Upper lobe of right lung (tissue), 1 donor: Measurements from ENCODE around the gene SDCCAG8. TPM values are rescaled to one million over a fixed set of nuclear protein-coding genes. Genes with fewer than 3 reads are reported as not detected.

Experiments used
- ATAC-seq: fragments of 200-7000 bp; cut with Tn5 transposase; one replicate; pipeline ENCODE4 v1.9.1; 2020; ENCODE audit warnings: mild to moderate bottlenecking, moderate library complexity
- DNase-seq: peaks from one replicate; pipeline ENCODE4 v3.0.0-alpha.2; 2020
- H3K27ac ChIP-seq: fragments of 200-600 bp; one replicate; pipeline ENCODE4 v1.8.0; 2022
- H3K27me3 ChIP-seq: fragments of 200-600 bp; one replicate; pipeline ENCODE4 v1.8.0; 2022; ENCODE audit warnings: mild to moderate bottlenecking
- H3K36me3 ChIP-seq: fragments of 200-600 bp; one replicate; pipeline ENCODE4 v1.8.0; 2022
- H3K4me1 ChIP-seq: fragments of 200-600 bp; one replicate; pipeline ENCODE4 v1.8.0; 2022
- H3K4me3 ChIP-seq: fragments of 200-600 bp; one replicate; pipeline ENCODE4 v1.8.0; 2022; ENCODE audit warnings: mild to moderate bottlenecking
- H3K9me3 ChIP-seq: fragments of 200-600 bp; one replicate; pipeline ENCODE4 v1.8.0; 2022
- CTCF ChIP-seq: fragments of 200-600 bp; IDR thresholded peaks from one replicate; pipeline ENCODE4 v1.8.0; 2022; ENCODE audit warnings: antibody characterized with exemption
- intact Hi-C: fragments of 100-400 bp; cut with DNase I; formaldehyde crosslinking; loops from one replicate; pipeline ENCODE4 v1.11.0; 2022
- total RNA-seq: library from RNA; stranded (reverse); fragmentation: NEBNext Ultra II Directional; extraction: Animal tissue kit (Norgen Biotek cat#: 25700); gene quantifications from one replicate; pipeline ENCODE4 v1.2.1, GENCODE V29; 2021
- donor health status: DM: no; HTN: yes; CAD: no; lungs with severe emphysema.

Gene SDCCAG8
- total RNA-seq, 1 donor from 2014 or later = 71.9 TPM

- no peak for DNase-seq
- Histone ChIP-seq H3K4me1 (no peaks in the 10 kb centered on the region), H3K36me3 (peaks cover 4% of the 10 kb centered on the region), H3K27me3 (no peaks in the 10 kb centered on the region), H3K9me3 (no peaks in the 10 kb centered on the region), H3K4me3 (no peak overlapping the region), H3K27ac (no peak overlapping the region)
- TF ChIP-seq CTCF = no peak
- no peak for ATAC-seq
- intact Hi-C loops = no loop called here
Observed at GRCh38 chr1:243526180-243526579, 270.3 kb downstream of the SDCCAG8 start.

GRCh38 chr1:243528459-243529121 is 272.7 kb downstream of the SDCCAG8 start:
- no peak for ATAC-seq
- H3K27ac ChIP-seq = no peak overlapping the region
- TF ChIP-seq CTCF = no peak

GRCh38 chr1:243529512-243529911 is 273.7 kb downstream of the SDCCAG8 start:
- Histone ChIP-seq H3K27me3 (no peaks in the 10 kb centered on the region), H3K4me3 (no peak overlapping the region), H3K4me1 (no peaks in the 10 kb centered on the region), H3K36me3 (no peaks in the 10 kb centered on the region), H3K27ac (no peak overlapping the region), H3K9me3 (no peaks in the 10 kb centered on the region)
- no peak for ATAC-seq
- DNase-seq = no peak
- TF ChIP-seq CTCF = no peak
- intact Hi-C loops = no loop called here

More at GRCh38 chr1:243528459-243529121, 272.7 kb downstream of the SDCCAG8 start:
- H3K9me3 ChIP-seq = no peaks in the 10 kb centered on the region
- H3K27me3 ChIP-seq = no peaks in the 10 kb centered on the region
- H3K36me3 ChIP-seq = no peaks in the 10 kb centered on the region
- no peaks in the 10 kb centered on the region for H3K4me1 ChIP-seq
- no peak overlapping the region for H3K4me3 ChIP-seq
- intact Hi-C loops = no loop called here
- DNase-seq = no peak

- TF ChIP-seq CTCF = no peak
- no peaks in the 10 kb centered on the region for H3K9me3 ChIP-seq
- no peaks in the 10 kb centered on the region for H3K27me3 ChIP-seq
- intact Hi-C loops = no loop called here
- no peak overlapping the region for H3K27ac ChIP-seq
- no peak overlapping the region for H3K4me3 ChIP-seq
- H3K36me3 ChIP-seq = no peaks in the 10 kb centered on the region
- H3K4me1 ChIP-seq = no peaks in the 10 kb centered on the region
- DNase-seq = no peak
- no peak for ATAC-seq
Observed at GRCh38 chr1:243535014-243535413, 279.2 kb downstream of the SDCCAG8 start.

GRCh38 chr1:243539636-243540035 is 283.8 kb downstream of the SDCCAG8 start:
- Histone ChIP-seq H3K27ac (no peak overlapping the region), H3K36me3 (peaks cover 5% of the 10 kb centered on the region), H3K9me3 (no peaks in the 10 kb centered on the region), H3K4me1 (no peaks in the 10 kb centered on the region), H3K4me3 (no peak overlapping the region), H3K27me3 (no peaks in the 10 kb centered on the region)
- intact Hi-C loops = no loop called here
- DNase-seq = no peak
- no peak for ATAC-seq
- no peak for TF ChIP-seq CTCF
